Sigmoid colon (tissue), 4 donors: Measurements from ENCODE around the gene TDRD7.

Experiments
- CTCF ChIP-seq, 4 experiments: fragments of 450-650 bp in 3 of 4; fragments of 200-600 bp in 1 of 4; IDR thresholded peaks; one replicate each; pipeline ENCODE4 v1.5.1; 2016 to 2019; ENCODE audit warnings: antibody characterized with exemption in 4 of 4, mild to moderate bottlenecking in 3 of 4, moderate library complexity in 2 of 4
- EP300 ChIP-seq, 4 donors: sonication (generic); formaldehyde crosslinking; IDR thresholded peaks; one replicate each; pipeline ENCODE4 v1.6.1; 2017; ENCODE audit warnings: antibody characterized with exemption in 4 of 4
- POLR2A ChIP-seq, 2 donors: fragments of 450-650 bp; IDR thresholded peaks; one replicate each; pipeline ENCODE4 v1.6.1; 2016; ENCODE audit warnings: antibody characterized with exemption in 2 of 2, mild to moderate bottlenecking in 2 of 2, moderate library complexity in 2 of 2
- POLR2AphosphoS5 ChIP-seq, 4 donors: sonication (generic); formaldehyde crosslinking; IDR thresholded peaks; one replicate each; pipeline ENCODE4 v1.6.1; 2017; ENCODE audit warnings: antibody characterized with exemption in 4 of 4

GRCh38 chr9:97501972-97502221, 90.0 kb downstream of the TDRD7 start:
- TF ChIP-seq POLR2AphosphoS5 (IDR thresholded peaks at IDR 0.05) (peak in 2 of 4 donors; percentile 22 to 27), POLR2A (IDR thresholded peaks at IDR 0.05) (no peak), CTCF (IDR thresholded peaks at IDR 0.05) (no peak), EP300 (IDR thresholded peaks at IDR 0.05) (no peak)
